ENCODE measurements around the gene MS4A6E.

The MS4A6E gene

DNA sequence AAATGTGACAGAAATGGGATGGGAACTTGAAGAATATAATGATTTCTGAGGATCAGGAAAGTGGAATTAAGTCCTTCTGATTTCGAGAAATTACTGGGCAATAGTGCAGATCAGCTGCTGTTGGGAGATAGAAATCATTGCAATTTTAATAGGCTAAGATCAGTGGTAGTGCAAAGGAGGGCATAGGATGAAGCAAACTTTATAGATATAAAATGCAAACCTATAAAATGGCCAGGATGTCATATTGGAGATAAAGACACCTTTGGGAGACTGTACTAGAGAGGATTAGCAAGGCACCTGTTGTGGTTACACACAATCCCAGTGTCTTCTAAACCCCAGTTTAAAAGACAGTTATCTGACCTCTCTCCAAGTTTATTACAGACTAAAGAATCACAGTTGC is 44.8 kb downstream of the MS4A6E start:
- no peak overlapping the region for H3K27ac ChIP-seq (ENCODE audit: low read length, poor library complexity, severe bottlenecking)
- no peak overlapping the region for H3K14ac ChIP-seq (ENCODE audit: low read length in 2 of 2)
- H2BK15ac ChIP-seq (ENCODE audit: low read depth, poor library complexity, severe bottlenecking) = no peak overlapping the region
- no peak overlapping the region for H3K4ac ChIP-seq (ENCODE audit: low read depth in 1 of 2, low read length in 2 of 2)
- no peaks in the 10 kb centered on the region for H3K9me3 ChIP-seq (ENCODE audit: control insufficient read depth, low read length)
- no peak overlapping the region for H3K23ac ChIP-seq (ENCODE audit: low read length in 2 of 2)
- no peak overlapping the region for H3K4me3 ChIP-seq (ENCODE audit: insufficient read depth in 1 of 2, low read depth in 1 of 2, low read length in 2 of 2)
- no peak overlapping the region for H3K9ac ChIP-seq (ENCODE audit: low read length)
- no peak overlapping the region for H2AK5ac ChIP-seq (ENCODE audit: low read length, severe bottlenecking)
- no peak overlapping the region for H3K4me2 ChIP-seq (ENCODE audit: low read length, poor library complexity, severe bottlenecking)
- no peak overlapping the region for H2BK120ac ChIP-seq (ENCODE audit: low read depth, low read length)
- no peak overlapping the region for H2AFZ ChIP-seq (ENCODE audit: low read depth, low read length)
- no peaks in the 10 kb centered on the region for H3K27me3 ChIP-seq (ENCODE audit: control insufficient read depth in 1 of 2, insufficient read depth in 1 of 2, low read length in 2 of 2)
- H3K79me1 ChIP-seq (replicated peaks; ENCODE audit: low read length, poor library complexity, severe bottlenecking) = no peaks in the 10 kb centered on the region
- WGBS = 85% methylated on average over 1 of the region's 1 CpG
- no peak overlapping the region for H2BK12ac ChIP-seq (ENCODE audit: low read length in 2 of 2)
- no peak for DNase-seq
- no peak overlapping the region for H2BK5ac ChIP-seq (ENCODE audit: low read depth, low read length, poor library complexity, severe bottlenecking)
- H4K91ac ChIP-seq (ENCODE audit: low read length) = no peak overlapping the region
- H3K36me3 ChIP-seq (ENCODE audit: control insufficient read depth in 1 of 2, insufficient read depth in 2 of 2, low read depth in 1 of 2, low read length in 2 of 2) = no peaks in the 10 kb centered on the region
- no peak overlapping the region for H3K18ac ChIP-seq (ENCODE audit: low read depth in 1 of 2, low read length in 2 of 2)
- H3K4me1 ChIP-seq (ENCODE audit: control insufficient read depth, insufficient read depth, low read depth, low read length) = no peaks in the 10 kb centered on the region
- no peak overlapping the region for H4K8ac ChIP-seq (ENCODE audit: low read length)

DNA sequence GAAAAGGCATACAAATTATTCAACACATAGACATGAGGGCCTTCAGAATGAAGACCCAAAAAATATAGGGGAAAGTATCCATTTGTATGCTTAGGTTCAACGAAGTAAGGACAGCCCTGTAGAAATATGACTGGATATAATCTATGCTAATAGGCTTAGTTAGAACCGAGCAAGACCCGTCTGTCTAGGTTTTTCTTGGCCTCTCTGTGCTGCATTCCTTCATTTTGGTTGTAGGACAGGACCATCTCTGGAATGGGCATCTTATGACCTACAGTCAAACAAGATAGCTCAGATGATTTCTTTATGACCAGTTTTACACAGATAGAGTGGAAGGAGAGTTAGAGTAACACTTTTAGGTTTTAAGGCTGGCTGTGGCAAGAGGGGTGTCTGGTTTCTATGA is 45.7 kb downstream of the MS4A6E start:
- no peak overlapping the region for H4K91ac ChIP-seq (ENCODE audit: low read length)

DNA sequence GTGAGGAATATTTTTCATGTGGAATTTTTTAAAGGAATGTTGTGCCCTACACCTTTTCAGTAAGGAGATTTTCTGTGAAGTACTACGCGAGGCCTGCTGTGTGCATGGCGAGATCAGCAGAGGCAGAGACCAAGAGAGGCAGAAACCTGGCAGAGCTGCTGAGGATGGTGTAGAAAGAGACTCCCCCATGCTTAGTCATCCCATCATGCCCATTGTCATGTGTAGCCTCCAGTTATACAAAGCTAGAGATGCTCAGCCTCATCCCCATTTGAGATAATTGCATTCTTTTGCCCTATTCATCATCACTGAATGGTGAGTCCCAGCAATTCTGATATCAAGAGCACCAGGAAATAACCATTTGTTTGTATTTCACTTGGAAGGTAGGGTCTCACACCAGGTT is 48.3 kb downstream of the MS4A6E start:
- no peak for DNase-seq
- WGBS = 86% methylated on average over 3 of the region's 3 CpGs
- no peak overlapping the region for H3K9ac ChIP-seq (ENCODE audit: low read length)
- H3K4me3 ChIP-seq (ENCODE audit: insufficient read depth in 1 of 2, low read depth in 1 of 2, low read length in 2 of 2) = no peak overlapping the region
- no peak overlapping the region for H2BK120ac ChIP-seq (ENCODE audit: low read depth, low read length)
- H3K14ac ChIP-seq (ENCODE audit: low read length in 2 of 2) = no peak overlapping the region
- no peak overlapping the region for H3K27ac ChIP-seq (ENCODE audit: low read length, poor library complexity, severe bottlenecking)
- peaks cover 2% of the 10 kb centered on the region for H3K4me1 ChIP-seq (ENCODE audit: control insufficient read depth, insufficient read depth, low read depth, low read length)
- no peak overlapping the region for H4K8ac ChIP-seq (ENCODE audit: low read length)
- H2BK5ac ChIP-seq (ENCODE audit: low read depth, low read length, poor library complexity, severe bottlenecking) = no peak overlapping the region
- no peaks in the 10 kb centered on the region for H3K79me1 ChIP-seq (replicated peaks; ENCODE audit: low read length, poor library complexity, severe bottlenecking)
- H3K36me3 ChIP-seq (ENCODE audit: control insufficient read depth in 1 of 2, insufficient read depth in 2 of 2, low read depth in 1 of 2, low read length in 2 of 2) = no peaks in the 10 kb centered on the region
- no peak overlapping the region for H2BK15ac ChIP-seq (ENCODE audit: low read depth, poor library complexity, severe bottlenecking)
- H3K9me3 ChIP-seq (ENCODE audit: control insufficient read depth, low read length) = no peaks in the 10 kb centered on the region
- no peak overlapping the region for H3K18ac ChIP-seq (ENCODE audit: low read depth in 1 of 2, low read length in 2 of 2)
- no peak overlapping the region for H3K4ac ChIP-seq (ENCODE audit: low read depth in 1 of 2, low read length in 2 of 2)
- no peak overlapping the region for H2AFZ ChIP-seq (ENCODE audit: low read depth, low read length)
- no peak overlapping the region for H2BK12ac ChIP-seq (ENCODE audit: low read length in 2 of 2)
- no peak overlapping the region for H3K23ac ChIP-seq (ENCODE audit: low read length in 2 of 2)
- no peak overlapping the region for H2AK5ac ChIP-seq (ENCODE audit: low read length, severe bottlenecking)
- no peak overlapping the region for H3K4me2 ChIP-seq (ENCODE audit: low read length, poor library complexity, severe bottlenecking)
- H3K27me3 ChIP-seq (ENCODE audit: control insufficient read depth in 1 of 2, insufficient read depth in 1 of 2, low read length in 2 of 2) = no peaks in the 10 kb centered on the region
- H4K91ac ChIP-seq (ENCODE audit: low read length) = no peak overlapping the region

More for the DNA sequence above, 45.7 kb downstream of the MS4A6E start:
- H3K9ac ChIP-seq (ENCODE audit: low read length) = no peak overlapping the region
- no peaks in the 10 kb centered on the region for H3K9me3 ChIP-seq (ENCODE audit: control insufficient read depth, low read length)
- no peak overlapping the region for H4K8ac ChIP-seq (ENCODE audit: low read length)
- H3K14ac ChIP-seq (ENCODE audit: low read length in 2 of 2) = no peak overlapping the region
- H3K4ac ChIP-seq (ENCODE audit: low read depth in 1 of 2, low read length in 2 of 2) = no peak overlapping the region
- H3K4me2 ChIP-seq (ENCODE audit: low read length, poor library complexity, severe bottlenecking) = no peak overlapping the region
- WGBS = 86% methylated on average over 3 of the region's 3 CpGs
- no peak overlapping the region for H2BK15ac ChIP-seq (ENCODE audit: low read depth, poor library complexity, severe bottlenecking)
- no peaks in the 10 kb centered on the region for H3K27me3 ChIP-seq (ENCODE audit: control insufficient read depth in 1 of 2, insufficient read depth in 1 of 2, low read length in 2 of 2)
- no peak for DNase-seq
- no peak overlapping the region for H3K23ac ChIP-seq (ENCODE audit: low read length in 2 of 2)
- H2AFZ ChIP-seq (ENCODE audit: low read depth, low read length) = no peak overlapping the region
- no peaks in the 10 kb centered on the region for H3K36me3 ChIP-seq (ENCODE audit: control insufficient read depth in 1 of 2, insufficient read depth in 2 of 2, low read depth in 1 of 2, low read length in 2 of 2)
- no peaks in the 10 kb centered on the region for H3K79me1 ChIP-seq (replicated peaks; ENCODE audit: low read length, poor library complexity, severe bottlenecking)
- H3K4me3 ChIP-seq (ENCODE audit: insufficient read depth in 1 of 2, low read depth in 1 of 2, low read length in 2 of 2) = no peak overlapping the region
- H2BK120ac ChIP-seq (ENCODE audit: low read depth, low read length) = no peak overlapping the region
- H2BK5ac ChIP-seq (ENCODE audit: low read depth, low read length, poor library complexity, severe bottlenecking) = no peak overlapping the region
- H2BK12ac ChIP-seq (ENCODE audit: low read length in 2 of 2) = no peak overlapping the region
- H2AK5ac ChIP-seq (ENCODE audit: low read length, severe bottlenecking) = no peak overlapping the region
- H3K18ac ChIP-seq (ENCODE audit: low read depth in 1 of 2, low read length in 2 of 2) = no peak overlapping the region
- H3K4me1 ChIP-seq (ENCODE audit: control insufficient read depth, insufficient read depth, low read depth, low read length) = no peaks in the 10 kb centered on the region
- no peak overlapping the region for H3K27ac ChIP-seq (ENCODE audit: low read length, poor library complexity, severe bottlenecking)

DNA sequence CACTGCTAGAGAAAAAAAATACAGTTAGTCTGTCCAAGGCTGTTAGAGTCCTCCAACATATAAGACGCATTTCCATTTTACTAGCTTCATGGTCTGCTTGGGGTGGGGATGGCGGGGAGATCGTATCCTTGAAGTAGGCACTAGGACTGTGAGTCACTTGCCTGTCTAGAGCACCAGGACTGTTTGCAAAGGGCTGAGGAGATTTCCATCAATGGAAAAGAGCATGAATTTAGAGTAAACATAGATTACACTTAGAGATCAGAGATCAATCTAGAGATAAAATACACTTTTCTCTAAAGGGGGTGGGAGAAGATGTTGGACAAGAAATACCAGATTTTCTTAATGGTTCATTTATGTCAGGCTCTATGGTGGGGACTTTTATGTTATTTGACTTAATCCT is 49.5 kb downstream of the MS4A6E start:
- Histone ChIP-seq H2BK120ac (ENCODE audit: low read depth, low read length) (no peak overlapping the region), H3K79me1 (replicated peaks; ENCODE audit: low read length, poor library complexity, severe bottlenecking) (no peaks in the 10 kb centered on the region), H3K27ac (ENCODE audit: low read length, poor library complexity, severe bottlenecking) (no peak overlapping the region), H2AK5ac (ENCODE audit: low read length, severe bottlenecking) (no peak overlapping the region), H3K9ac (ENCODE audit: low read length) (no peak overlapping the region), H3K14ac (ENCODE audit: low read length in 2 of 2) (no peak overlapping the region), H3K27me3 (ENCODE audit: control insufficient read depth in 1 of 2, insufficient read depth in 1 of 2, low read length in 2 of 2) (no peaks in the 10 kb centered on the region), H3K23ac (ENCODE audit: low read length in 2 of 2) (no peak overlapping the region), H3K4me1 (ENCODE audit: control insufficient read depth, insufficient read depth, low read depth, low read length) (peaks cover 2% of the 10 kb centered on the region), H3K18ac (ENCODE audit: low read depth in 1 of 2, low read length in 2 of 2) (no peak overlapping the region), H3K4ac (ENCODE audit: low read depth in 1 of 2, low read length in 2 of 2) (no peak overlapping the region), H3K4me3 (ENCODE audit: insufficient read depth in 1 of 2, low read depth in 1 of 2, low read length in 2 of 2) (no peak overlapping the region), H2BK15ac (ENCODE audit: low read depth, poor library complexity, severe bottlenecking) (no peak overlapping the region), H2BK12ac (ENCODE audit: low read length in 2 of 2) (no peak overlapping the region), H3K4me2 (ENCODE audit: low read length, poor library complexity, severe bottlenecking) (no peak overlapping the region), H4K91ac (ENCODE audit: low read length) (no peak overlapping the region), H2AFZ (ENCODE audit: low read depth, low read length) (no peak overlapping the region), H4K8ac (ENCODE audit: low read length) (no peak overlapping the region), H3K36me3 (ENCODE audit: control insufficient read depth in 1 of 2, insufficient read depth in 2 of 2, low read depth in 1 of 2, low read length in 2 of 2) (no peaks in the 10 kb centered on the region), H2BK5ac (ENCODE audit: low read depth, low read length, poor library complexity, severe bottlenecking) (no peak overlapping the region), H3K9me3 (ENCODE audit: control insufficient read depth, low read length) (no peaks in the 10 kb centered on the region)
- 88% methylated on average over 3 of the region's 3 CpGs for WGBS
- no peak for DNase-seq
